HG03108 (cell line): Measurements from ENCODE around the gene RBM26.
A peak's percentile ranks its signal among the peaks of the same experiment; 100 is the strongest.

Source experiments
- ATAC-seq: cut with Tn5 transposase; IDR thresholded peaks from one replicate; pipeline ENCODE4 v1.9.1; 2021; ENCODE audit warnings: moderate library complexity; ENCODE audit not compliant: unreplicated experiment

Gene RBM26, protein sequence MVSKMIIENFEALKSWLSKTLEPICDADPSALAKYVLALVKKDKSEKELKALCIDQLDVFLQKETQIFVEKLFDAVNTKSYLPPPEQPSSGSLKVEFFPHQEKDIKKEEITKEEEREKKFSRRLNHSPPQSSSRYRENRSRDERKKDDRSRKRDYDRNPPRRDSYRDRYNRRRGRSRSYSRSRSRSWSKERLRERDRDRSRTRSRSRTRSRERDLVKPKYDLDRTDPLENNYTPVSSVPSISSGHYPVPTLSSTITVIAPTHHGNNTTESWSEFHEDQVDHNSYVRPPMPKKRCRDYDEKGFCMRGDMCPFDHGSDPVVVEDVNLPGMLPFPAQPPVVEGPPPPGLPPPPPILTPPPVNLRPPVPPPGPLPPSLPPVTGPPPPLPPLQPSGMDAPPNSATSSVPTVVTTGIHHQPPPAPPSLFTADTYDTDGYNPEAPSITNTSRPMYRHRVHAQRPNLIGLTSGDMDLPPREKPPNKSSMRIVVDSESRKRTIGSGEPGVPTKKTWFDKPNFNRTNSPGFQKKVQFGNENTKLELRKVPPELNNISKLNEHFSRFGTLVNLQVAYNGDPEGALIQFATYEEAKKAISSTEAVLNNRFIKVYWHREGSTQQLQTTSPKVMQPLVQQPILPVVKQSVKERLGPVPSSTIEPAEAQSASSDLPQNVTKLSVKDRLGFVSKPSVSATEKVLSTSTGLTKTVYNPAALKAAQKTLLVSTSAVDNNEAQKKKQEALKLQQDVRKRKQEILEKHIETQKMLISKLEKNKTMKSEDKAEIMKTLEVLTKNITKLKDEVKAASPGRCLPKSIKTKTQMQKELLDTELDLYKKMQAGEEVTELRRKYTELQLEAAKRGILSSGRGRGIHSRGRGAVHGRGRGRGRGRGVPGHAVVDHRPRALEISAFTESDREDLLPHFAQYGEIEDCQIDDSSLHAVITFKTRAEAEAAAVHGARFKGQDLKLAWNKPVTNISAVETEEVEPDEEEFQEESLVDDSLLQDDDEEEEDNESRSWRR

GRCh38 chr13:79405831-79406596, at the start of gene RBM26:
RBM26 (minus strand) TSS chr13:79406255; CDS start chr13:79405774, 481 bp downstream.
- peak; percentile 69 for ATAC-seq

DNA sequence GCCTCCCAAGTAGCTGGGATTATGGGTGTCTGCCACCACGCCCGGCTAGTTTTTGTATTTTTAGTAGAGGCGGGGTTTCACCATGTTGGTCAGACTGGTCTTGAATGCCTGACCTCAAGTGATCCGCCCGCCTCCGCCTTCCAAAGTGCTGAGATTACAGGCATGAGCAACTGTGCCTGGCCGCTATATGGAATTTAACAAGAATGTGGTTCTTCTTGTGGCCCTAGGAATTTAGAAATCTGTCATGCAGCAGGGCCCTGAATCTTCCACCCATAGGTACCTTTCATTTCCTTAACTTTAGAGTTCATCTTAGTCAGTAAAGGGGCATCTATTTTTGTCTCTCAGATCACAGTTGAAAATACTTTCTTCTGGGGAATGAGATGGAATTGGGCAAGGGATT, 49.3 kb upstream of the RBM26 start:
- no peak for ATAC-seq

DNA sequence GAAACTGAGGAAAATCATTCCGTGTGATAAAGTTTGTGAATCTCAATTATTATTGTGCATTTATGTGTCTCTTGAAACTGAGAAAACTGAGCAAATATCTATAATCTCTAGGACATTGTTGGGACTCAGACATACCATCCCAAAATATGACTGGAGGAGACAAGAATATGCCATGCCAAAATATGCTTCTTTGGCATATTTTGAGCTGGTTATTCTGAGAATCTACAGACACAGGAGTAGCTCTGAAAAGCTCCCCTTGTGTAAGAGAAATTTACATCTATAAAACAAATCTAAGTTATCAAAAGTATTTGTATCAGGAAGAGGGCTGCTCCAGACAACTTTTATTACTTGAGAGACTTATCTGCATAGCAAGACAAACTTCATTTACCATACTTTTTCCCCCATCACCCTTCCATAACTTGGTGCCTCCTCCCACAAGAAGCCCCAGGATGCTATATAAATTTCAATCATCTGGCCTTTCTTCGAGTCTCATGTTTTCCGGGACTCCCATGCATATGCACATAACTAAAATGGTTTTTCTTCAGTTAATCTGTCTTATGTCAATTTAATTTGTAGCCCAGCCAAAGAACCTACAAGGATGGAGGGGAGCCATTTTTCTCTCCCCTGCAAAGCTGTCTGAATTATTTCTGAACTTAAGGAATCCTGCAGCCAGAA, 46.3 kb upstream of the RBM26 start:
- ATAC-seq = no peak

DNA sequence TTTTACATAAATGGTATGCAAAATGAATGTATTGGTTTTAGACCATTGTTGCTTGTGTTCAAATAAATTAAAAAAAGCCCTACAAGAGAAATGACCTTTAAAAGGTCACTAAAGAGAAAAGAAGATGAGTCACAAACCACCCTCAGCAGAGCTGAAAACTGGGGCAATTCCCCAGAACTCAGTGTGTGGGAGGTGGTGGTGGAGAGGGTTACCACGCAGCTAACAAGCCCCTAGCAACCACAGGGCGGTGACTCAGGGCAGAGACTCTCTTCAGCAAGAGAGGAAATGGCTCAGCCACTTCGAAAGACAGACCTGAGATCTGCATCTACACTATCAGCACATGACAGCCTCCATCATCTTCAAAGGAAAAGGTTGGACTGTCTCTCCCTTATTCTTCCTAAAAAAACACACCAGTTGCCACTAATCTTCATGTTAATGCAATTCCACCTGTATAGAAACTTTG, 45.5 kb upstream of the RBM26 start:
- peak; percentile 98 for ATAC-seq

DNA sequence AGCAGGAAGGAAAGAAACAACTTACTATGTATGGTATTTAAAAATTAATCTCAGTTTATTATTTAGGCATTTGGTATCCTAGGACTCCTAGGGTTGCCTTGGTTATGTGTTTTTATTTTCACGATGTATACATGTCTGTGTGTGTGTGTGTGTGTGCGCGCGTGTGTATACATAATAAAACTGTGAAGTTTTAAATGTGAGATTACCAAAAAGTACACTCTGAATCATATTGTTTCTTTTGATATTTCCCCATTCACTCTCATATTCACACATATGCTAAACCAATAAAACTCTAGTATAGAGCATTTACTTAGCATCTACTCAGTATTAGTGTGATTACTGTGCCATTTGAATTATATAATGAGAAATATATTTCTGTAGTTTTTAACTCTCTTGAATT, 44.1 kb upstream of the RBM26 start:
- ATAC-seq = no peak

DNA sequence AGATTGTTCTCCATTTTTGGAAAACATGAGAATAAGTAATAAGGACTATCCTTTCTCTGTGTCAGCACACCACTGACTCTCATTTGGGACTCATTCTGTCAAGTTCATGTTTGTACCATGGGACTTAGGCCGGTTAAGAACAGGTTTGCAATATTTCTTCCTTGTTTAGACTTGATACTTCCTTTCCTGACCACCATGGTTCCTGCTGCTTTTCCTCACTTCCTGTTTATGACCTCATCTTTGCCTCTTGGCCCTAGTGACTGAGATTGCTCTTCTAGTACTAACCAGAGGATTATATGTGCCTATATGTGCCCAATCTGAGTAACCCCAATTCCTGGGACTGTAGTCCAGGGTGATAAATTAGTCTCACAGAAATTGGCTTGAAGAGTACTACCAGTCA, 42.4 kb upstream of the RBM26 start:
- no peak for ATAC-seq

DNA sequence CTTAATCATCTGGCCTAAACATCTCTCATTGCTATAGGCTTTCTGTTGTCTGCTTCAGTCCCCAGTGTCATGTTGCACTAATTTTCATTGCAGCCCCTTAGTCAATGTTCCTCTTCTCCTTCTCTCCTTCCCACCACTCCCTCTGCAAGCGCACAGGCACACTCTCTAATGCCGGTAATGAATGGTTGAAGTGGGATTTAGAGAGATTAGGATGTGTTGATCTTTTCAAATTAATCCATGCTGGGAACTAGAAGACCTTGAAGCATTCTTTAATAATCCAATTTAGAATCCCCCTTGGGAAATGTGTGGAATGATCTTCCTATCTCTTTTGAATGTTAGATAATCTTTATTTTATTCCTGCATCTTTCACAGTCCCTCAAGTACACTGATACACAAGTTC, 41.7 kb upstream of the RBM26 start:
- no peak for ATAC-seq

DNA sequence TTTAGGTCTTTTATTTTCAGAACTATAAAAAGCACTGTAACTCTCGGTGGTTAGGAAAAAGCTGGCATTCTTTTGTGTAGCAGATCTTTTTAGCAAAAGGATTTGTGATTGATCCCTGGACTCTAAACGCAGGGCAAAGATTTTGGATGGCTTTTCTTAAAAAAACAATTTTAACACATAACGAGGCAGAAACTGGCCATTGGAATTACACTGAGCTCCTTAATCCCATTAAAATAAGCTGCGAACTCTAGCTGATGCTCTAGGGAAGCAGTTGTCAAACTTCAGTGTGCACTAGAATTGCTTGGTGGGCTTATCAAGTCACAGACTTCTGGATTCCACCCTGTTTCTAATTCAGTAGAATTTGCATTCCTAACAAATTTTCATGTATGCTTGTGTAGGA, 41.1 kb upstream of the RBM26 start:
- ATAC-seq = no peak

DNA sequence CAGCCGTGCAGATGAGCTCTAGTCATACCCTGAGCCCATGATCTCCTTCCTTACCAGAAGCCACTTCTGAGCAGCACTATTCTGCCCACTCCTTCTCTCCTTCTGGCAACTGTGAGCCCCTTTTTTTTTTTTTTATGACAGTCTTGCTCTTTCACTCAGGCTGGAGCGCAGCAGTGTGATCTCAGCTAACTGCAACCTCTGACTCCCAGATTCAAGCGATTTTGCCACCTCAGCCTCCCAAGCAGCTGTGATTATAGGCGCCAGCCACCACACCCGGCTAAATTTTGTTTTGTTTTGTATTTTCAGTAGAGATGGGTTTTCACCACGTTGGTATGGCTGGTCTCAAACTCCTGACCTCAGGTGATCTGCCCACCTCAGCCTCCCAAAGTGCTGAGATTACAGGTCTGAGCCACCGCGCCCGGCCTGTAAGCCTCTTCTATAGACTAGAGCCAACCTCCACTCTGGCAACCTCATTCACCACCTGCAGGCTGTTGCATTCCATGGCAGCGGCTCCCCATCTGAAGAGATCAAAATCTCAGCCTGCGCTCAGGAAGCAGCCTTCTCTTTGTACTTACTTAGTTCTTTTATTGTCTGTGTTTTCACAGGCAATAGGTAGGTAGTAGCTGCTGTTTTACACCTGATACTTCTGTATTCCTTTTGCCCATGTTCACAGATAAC, 40.1 kb upstream of the RBM26 start:
- no peak for ATAC-seq

- ATAC-seq = no peak
These were observed 36.7 kb upstream of the RBM26 start for GRCh38 chr13:79442706-79443105.

DNA sequence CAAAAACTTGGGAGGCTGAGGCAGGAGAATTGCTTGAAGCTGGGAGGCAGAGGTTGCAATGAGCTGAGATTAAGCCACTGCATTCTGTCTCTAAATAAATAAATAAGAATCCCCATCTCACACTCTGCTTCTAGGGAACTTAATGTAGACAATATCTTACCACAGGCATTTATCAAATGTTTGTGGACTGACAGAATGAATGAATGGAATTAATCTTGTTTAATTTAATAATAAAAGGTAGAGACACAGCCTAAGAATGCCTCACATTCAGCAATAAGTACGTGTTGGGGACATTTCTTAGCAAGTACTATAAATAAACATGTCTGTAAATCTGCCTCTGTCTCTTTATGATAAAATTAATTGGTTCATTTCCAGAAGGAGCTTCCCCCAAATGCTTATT, 36.2 kb upstream of the RBM26 start:
- no peak for ATAC-seq

DNA sequence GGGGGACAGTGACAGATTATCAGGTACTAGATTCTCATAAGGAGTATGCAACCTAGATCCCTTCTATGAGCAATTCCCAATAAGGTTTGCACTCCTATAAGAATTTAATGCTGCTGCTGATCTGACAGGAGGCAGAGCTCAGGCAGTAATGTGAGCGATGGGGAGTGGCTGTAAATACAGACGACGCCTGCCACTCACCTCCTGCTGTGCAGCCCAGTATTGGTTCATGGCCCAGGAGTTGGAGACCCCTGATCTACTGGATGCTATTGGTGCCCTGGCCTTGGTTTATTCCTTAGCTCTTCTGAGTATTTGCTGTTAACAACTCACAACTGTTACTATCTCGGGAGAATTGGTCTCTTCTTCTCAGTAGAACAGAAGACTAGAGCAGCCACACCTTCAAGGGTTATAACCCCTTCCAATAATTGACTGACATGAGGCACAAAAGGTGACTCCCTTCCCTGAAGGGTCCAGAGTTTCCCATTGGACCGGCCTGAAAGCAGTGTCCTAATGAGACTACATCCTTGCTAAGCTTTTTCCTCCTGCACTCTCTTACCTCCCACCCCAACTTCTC, 35.0 kb upstream of the RBM26 start:
- no peak for ATAC-seq

DNA sequence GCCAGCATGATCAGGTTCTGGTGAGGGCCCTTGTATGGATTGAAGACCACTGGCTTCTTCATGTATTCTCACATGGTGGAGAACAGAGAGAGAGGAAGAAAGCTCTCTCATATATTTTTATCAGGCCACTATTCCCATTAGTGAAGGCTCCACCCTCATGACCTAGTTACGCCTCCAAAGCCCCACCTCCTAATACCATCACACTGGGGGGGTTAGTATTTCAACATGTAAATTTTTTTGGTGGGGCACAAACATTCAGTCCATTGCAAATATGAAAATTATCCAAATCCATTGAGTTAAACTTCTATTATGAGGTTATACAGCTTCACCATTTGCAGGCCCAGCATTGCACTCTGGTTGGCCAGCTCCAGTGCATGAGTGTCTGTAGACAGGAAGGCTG, 33.2 kb upstream of the RBM26 start:
- ATAC-seq = no peak

- ATAC-seq = no peak
These were observed 29.5 kb upstream of the RBM26 start for GRCh38 chr13:79435561-79435990.

DNA sequence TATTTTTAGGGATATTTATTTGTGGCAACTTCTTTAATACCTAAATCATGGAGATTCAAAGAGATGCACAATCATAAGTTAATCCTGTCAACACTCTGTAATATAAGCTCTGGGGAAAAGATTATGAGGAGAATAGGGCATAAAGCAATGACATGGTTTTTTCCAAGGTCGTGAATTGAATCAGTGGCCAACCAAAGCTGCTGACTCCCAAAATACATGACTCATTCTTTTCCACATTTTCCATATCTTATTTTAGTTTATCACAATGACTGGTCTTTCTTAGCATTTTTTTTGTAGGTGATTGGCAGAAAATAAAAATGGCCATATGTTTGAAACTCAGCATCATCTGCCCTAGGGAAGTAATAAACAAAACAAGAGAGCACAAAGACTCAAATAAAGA, 28.5 kb upstream of the RBM26 start:
- ATAC-seq = no peak

DNA sequence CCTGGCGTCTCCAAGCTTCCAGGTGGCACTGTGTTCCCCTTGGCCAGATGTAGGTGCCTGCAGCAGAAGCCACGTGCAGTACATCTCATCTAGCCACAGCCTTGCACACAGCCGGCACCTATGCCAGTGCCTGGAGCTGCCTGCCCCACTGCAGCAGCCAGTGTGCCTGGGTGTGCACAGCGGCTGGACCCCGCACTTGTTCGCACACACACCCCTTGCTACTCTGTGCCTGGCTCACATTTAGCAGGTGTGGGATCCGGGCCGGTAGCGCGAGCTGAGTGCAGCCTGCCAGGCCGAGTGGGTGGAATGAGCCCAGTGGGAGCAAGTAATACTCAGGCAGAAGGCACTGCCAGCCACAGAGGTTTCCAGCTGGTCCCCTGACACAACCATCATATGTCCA, 26.9 kb upstream of the RBM26 start:
- ATAC-seq = no peak

GRCh38 chr13:79432086-79432485, 26.0 kb upstream of the RBM26 start:
- no peak for ATAC-seq

- ATAC-seq = no peak
These were observed 23.3 kb upstream of the RBM26 start for GRCh38 chr13:79429309-79429708.

- ATAC-seq = no peak
These were observed 21.8 kb upstream of the RBM26 start for GRCh38 chr13:79427883-79428282.
